Measurements from ENCODE around the gene EMC8.

EMC8 gene

GRCh38 chr16:85800321-85800669 lies 951 bp upstream of the EMC8 start:
- Histone ChIP-seq H3K4me3 (ENCODE audit: low read depth, low read length) (peak overlapping the region; percentile 83), H3K36me3 (ENCODE audit: insufficient read depth, low read length) (peaks cover 33% of the 10 kb centered on the region), H3K4me1 (ENCODE audit: control insufficient read depth, insufficient read depth, low read length, unreplicated experiment) (peaks cover 15% of the 10 kb centered on the region), H3K79me2 (ENCODE audit: control insufficient read depth, insufficient read depth, low read length, unreplicated experiment) (peaks cover 78% of the 10 kb centered on the region), H3K27me3 (ENCODE audit: insufficient read depth, low read length) (no peaks in the 10 kb centered on the region), H3K27ac (ENCODE audit: low read depth, low read length) (peak overlapping the region; percentile 72), H2AFZ (ENCODE audit: low read length, unreplicated experiment) (no peak overlapping the region)

- H3K27ac ChIP-seq (ENCODE audit: low read depth, low read length) = peak overlapping the region; percentile 72; the same call in 1 of the 2 replicates
- H3K79me2 ChIP-seq (ENCODE audit: control insufficient read depth, insufficient read depth, low read length, unreplicated experiment) = peaks cover 91% of the 10 kb centered on the region
- H2AFZ ChIP-seq (ENCODE audit: low read length, unreplicated experiment) = peak overlapping the region; percentile 39
- H3K36me3 ChIP-seq (ENCODE audit: insufficient read depth, low read length) = peaks cover 31% of the 10 kb centered on the region
- peaks cover 15% of the 10 kb centered on the region for H3K4me1 ChIP-seq (ENCODE audit: control insufficient read depth, insufficient read depth, low read length, unreplicated experiment)
- H3K4me3 ChIP-seq (ENCODE audit: low read depth, low read length) = peak overlapping the region; percentile 83
- no peaks in the 10 kb centered on the region for H3K27me3 ChIP-seq (ENCODE audit: insufficient read depth, low read length)
These were observed 345 bp downstream of the EMC8 start for GRCh38 chr16:85798901-85799496.

- peaks cover 95% of the 10 kb centered on the region for H3K79me2 ChIP-seq (ENCODE audit: control insufficient read depth, insufficient read depth, low read length, unreplicated experiment)
- H3K4me1 ChIP-seq (ENCODE audit: control insufficient read depth, insufficient read depth, low read length, unreplicated experiment) = peaks cover 15% of the 10 kb centered on the region
- H3K27me3 ChIP-seq (ENCODE audit: insufficient read depth, low read length) = no peaks in the 10 kb centered on the region
- peaks cover 27% of the 10 kb centered on the region for H3K36me3 ChIP-seq (ENCODE audit: insufficient read depth, low read length)
- no peak overlapping the region for H2AFZ ChIP-seq (ENCODE audit: low read length, unreplicated experiment)
- H3K27ac ChIP-seq (ENCODE audit: low read depth, low read length) = no peak overlapping the region; the same call in 1 of the 2 replicates
- H3K4me3 ChIP-seq (ENCODE audit: low read depth, low read length) = peak overlapping the region; percentile 83
These were observed 1.0 kb downstream of the EMC8 start for GRCh38 chr16:85798283-85798776.

GRCh38 chr16:85796599-85796998 lies 2.7 kb downstream of the EMC8 start:
- H3K27ac ChIP-seq (ENCODE audit: low read depth, low read length) = no peak overlapping the region
- peaks cover 100% of the 10 kb centered on the region for H3K79me2 ChIP-seq (ENCODE audit: control insufficient read depth, insufficient read depth, low read length, unreplicated experiment)
- H3K36me3 ChIP-seq (ENCODE audit: insufficient read depth, low read length) = peaks cover 10% of the 10 kb centered on the region
- no peaks in the 10 kb centered on the region for H3K27me3 ChIP-seq (ENCODE audit: insufficient read depth, low read length)
- no peak overlapping the region for H3K4me3 ChIP-seq (ENCODE audit: low read depth, low read length)
- H3K4me1 ChIP-seq (ENCODE audit: control insufficient read depth, insufficient read depth, low read length, unreplicated experiment) = peaks cover 15% of the 10 kb centered on the region
- H2AFZ ChIP-seq (ENCODE audit: low read length, unreplicated experiment) = no peak overlapping the region

GRCh38 chr16:85796152-85796551 lies 3.2 kb downstream of the EMC8 start:
- H3K27ac ChIP-seq (ENCODE audit: low read depth, low read length) = no peak overlapping the region
- H3K79me2 ChIP-seq (ENCODE audit: control insufficient read depth, insufficient read depth, low read length, unreplicated experiment) = peaks cover 99% of the 10 kb centered on the region
- H3K4me1 ChIP-seq (ENCODE audit: control insufficient read depth, insufficient read depth, low read length, unreplicated experiment) = peaks cover 13% of the 10 kb centered on the region
- H3K27me3 ChIP-seq (ENCODE audit: insufficient read depth, low read length) = no peaks in the 10 kb centered on the region
- no peak overlapping the region for H3K4me3 ChIP-seq (ENCODE audit: low read depth, low read length)
- H3K36me3 ChIP-seq (ENCODE audit: insufficient read depth, low read length) = peaks cover 6% of the 10 kb centered on the region
- H2AFZ ChIP-seq (ENCODE audit: low read length, unreplicated experiment) = no peak overlapping the region

- Histone ChIP-seq H3K79me2 (ENCODE audit: control insufficient read depth, insufficient read depth, low read length, unreplicated experiment) (peaks cover 95% of the 10 kb centered on the region), H3K4me3 (ENCODE audit: low read depth, low read length) (no peak overlapping the region), H3K4me1 (ENCODE audit: control insufficient read depth, insufficient read depth, low read length, unreplicated experiment) (peaks cover 6% of the 10 kb centered on the region), H3K27ac (ENCODE audit: low read depth, low read length) (no peak overlapping the region), H2AFZ (ENCODE audit: low read length, unreplicated experiment) (no peak overlapping the region), H3K27me3 (ENCODE audit: insufficient read depth, low read length) (no peaks in the 10 kb centered on the region), H3K36me3 (ENCODE audit: insufficient read depth, low read length) (0 out of 2 replicates have a peak, but pooled peaks cover 4% of the 10 kb centered on the region)
These were observed 4.6 kb downstream of the EMC8 start for GRCh38 chr16:85794696-85795095.

GRCh38 chr16:85793662-85794298 lies 5.6 kb downstream of the EMC8 start:
- Histone ChIP-seq H3K27me3 (ENCODE audit: insufficient read depth, low read length) (no peaks in the 10 kb centered on the region), H3K4me1 (ENCODE audit: control insufficient read depth, insufficient read depth, low read length, unreplicated experiment) (peaks cover 6% of the 10 kb centered on the region), H3K36me3 (ENCODE audit: insufficient read depth, low read length) (peaks cover 7% of the 10 kb centered on the region; the same call in 1 of the 2 replicates), H3K79me2 (ENCODE audit: control insufficient read depth, insufficient read depth, low read length, unreplicated experiment) (peaks cover 91% of the 10 kb centered on the region), H3K27ac (ENCODE audit: low read depth, low read length) (no peak overlapping the region), H3K4me3 (ENCODE audit: low read depth, low read length) (no peak overlapping the region), H2AFZ (ENCODE audit: low read length, unreplicated experiment) (no peak overlapping the region)

- no peaks in the 10 kb centered on the region for H3K27me3 ChIP-seq (ENCODE audit: insufficient read depth, low read length)
- H3K4me1 ChIP-seq (ENCODE audit: control insufficient read depth, insufficient read depth, low read length, unreplicated experiment) = no peaks in the 10 kb centered on the region
- H3K79me2 ChIP-seq (ENCODE audit: control insufficient read depth, insufficient read depth, low read length, unreplicated experiment) = peaks cover 55% of the 10 kb centered on the region
- H3K4me3 ChIP-seq (ENCODE audit: low read depth, low read length) = no peak overlapping the region
- peaks cover 22% of the 10 kb centered on the region; the same call in 1 of the 2 replicates for H3K36me3 ChIP-seq (ENCODE audit: insufficient read depth, low read length)
- H2AFZ ChIP-seq (ENCODE audit: low read length, unreplicated experiment) = no peak overlapping the region
- no peak overlapping the region for H3K27ac ChIP-seq (ENCODE audit: low read depth, low read length)
These were observed 9.6 kb downstream of the EMC8 start for GRCh38 chr16:85789773-85790172.

- H3K36me3 ChIP-seq (ENCODE audit: insufficient read depth, low read length) = peaks cover 22% of the 10 kb centered on the region; the same call in 1 of the 2 replicates
- H3K4me1 ChIP-seq (ENCODE audit: control insufficient read depth, insufficient read depth, low read length, unreplicated experiment) = no peaks in the 10 kb centered on the region
- H3K79me2 ChIP-seq (ENCODE audit: control insufficient read depth, insufficient read depth, low read length, unreplicated experiment) = peaks cover 49% of the 10 kb centered on the region
- no peak overlapping the region for H3K4me3 ChIP-seq (ENCODE audit: low read depth, low read length)
- no peak overlapping the region for H3K27ac ChIP-seq (ENCODE audit: low read depth, low read length)
- no peak overlapping the region for H2AFZ ChIP-seq (ENCODE audit: low read length, unreplicated experiment)
- no peaks in the 10 kb centered on the region for H3K27me3 ChIP-seq (ENCODE audit: insufficient read depth, low read length)
These were observed 10.5 kb downstream of the EMC8 start for GRCh38 chr16:85788819-85789218.

GRCh38 chr16:85785927-85786326 lies 13.4 kb downstream of the EMC8 start:
- Histone ChIP-seq H3K4me3 (ENCODE audit: low read depth, low read length) (no peak overlapping the region), H3K27me3 (ENCODE audit: insufficient read depth, low read length) (no peaks in the 10 kb centered on the region), H3K27ac (ENCODE audit: low read depth, low read length) (no peak overlapping the region), H3K79me2 (ENCODE audit: control insufficient read depth, insufficient read depth, low read length, unreplicated experiment) (peaks cover 23% of the 10 kb centered on the region), H2AFZ (ENCODE audit: low read length, unreplicated experiment) (no peak overlapping the region), H3K36me3 (ENCODE audit: insufficient read depth, low read length) (peaks cover 22% of the 10 kb centered on the region; the same call in 1 of the 2 replicates), H3K4me1 (ENCODE audit: control insufficient read depth, insufficient read depth, low read length, unreplicated experiment) (no peaks in the 10 kb centered on the region)

GRCh38 chr16:85784813-85785212 lies 14.5 kb downstream of the EMC8 start:
- Histone ChIP-seq H3K4me3 (ENCODE audit: low read depth, low read length) (no peak overlapping the region), H2AFZ (ENCODE audit: low read length, unreplicated experiment) (no peak overlapping the region), H3K27me3 (ENCODE audit: insufficient read depth, low read length) (no peaks in the 10 kb centered on the region), H3K27ac (ENCODE audit: low read depth, low read length) (no peak overlapping the region), H3K4me1 (ENCODE audit: control insufficient read depth, insufficient read depth, low read length, unreplicated experiment) (no peaks in the 10 kb centered on the region), H3K79me2 (ENCODE audit: control insufficient read depth, insufficient read depth, low read length, unreplicated experiment) (peaks cover 14% of the 10 kb centered on the region), H3K36me3 (ENCODE audit: insufficient read depth, low read length) (peaks cover 29% of the 10 kb centered on the region; the same call in 1 of the 2 replicates)

Data from ACC112 (cell line).